GM12878 (cell line): ENCODE results near the gene GNPTG. TPM values are rescaled to one million over a fixed set of nuclear protein-coding genes. Genes with fewer than 3 reads are reported as not detected.

Experiments
- ASH2L ChIP-seq: fragments of 300-600, 200-600 bp; sonication (generic); IDR thresholded peaks from 2 replicates; pipeline ENCODE4 v1.6.1; 2017; ENCODE audit warnings: low read depth, mild to moderate bottlenecking, borderline replicate concordance
- EED ChIP-seq: sonication (generic); IDR thresholded peaks from 2 replicates; pipeline ENCODE4 v1.6.1; 2016; ENCODE audit warnings: antibody characterized with exemption, low read depth
- EP300 ChIP-seq, 2 experiments: fragments of 150-350 bp in 1 of 2; IDR thresholded peaks; 2 replicates each; pipeline ENCODE4 v1.6.1; 2011 to 2012; ENCODE audit warnings: low read depth in 2 of 2, low read length in 2 of 2, borderline replicate concordance in 1 of 2, improper control_type of control experiment in 1 of 2, inconsistent platforms in 1 of 2; ENCODE audit not compliant: control insufficient read depth in 1 of 2
- GATAD2B ChIP-seq: fragments of 450-650 bp; conservative IDR thresholded peaks from 2 replicates; pipeline ENCODE4 v1.6.1; 2017; ENCODE audit warnings: low read depth, mild to moderate bottlenecking, moderate library complexity
- KLF5 ChIP-seq: fragments of 450-650 bp; IDR thresholded peaks from 2 replicates; pipeline ENCODE4 v1.6.1; 2014; ENCODE audit warnings: mild to moderate bottlenecking; ENCODE audit not compliant: partially characterized antibody
- MEF2B ChIP-seq: fragments of 450-650 bp; IDR thresholded peaks from 2 replicates; pipeline ENCODE4 v1.6.1; 2018; ENCODE audit warnings: mild to moderate bottlenecking, moderate library complexity; ENCODE audit not compliant: partially characterized antibody, poor library complexity, severe bottlenecking
- NFXL1 ChIP-seq: fragments of 450-650 bp; IDR thresholded peaks from 2 replicates; pipeline ENCODE4 v1.6.1; 2017; ENCODE audit warnings: antibody characterized with exemption, mild to moderate bottlenecking, borderline replicate concordance
- NRF1 ChIP-seq: conservative IDR thresholded peaks from 2 replicates; pipeline ENCODE4 v1.6.1; 2011; ENCODE audit warnings: mild to moderate bottlenecking, low read depth, low read length, improper control_type of control experiment
- PML ChIP-seq: IDR thresholded peaks from 2 replicates; pipeline ENCODE4 v1.6.1; 2012; ENCODE audit warnings: low read length, inconsistent platforms
- RAD51 ChIP-seq: fragments of 450-650 bp; IDR thresholded peaks from 2 replicates; pipeline ENCODE4 v1.6.1; 2016; ENCODE audit warnings: moderate library complexity, mild to moderate bottlenecking, inconsistent platforms
- RB1 ChIP-seq: fragments of 450-650 bp; formaldehyde crosslinking; IDR thresholded peaks from 2 replicates; pipeline ENCODE4 v1.6.1; 2017; ENCODE audit warnings: mild to moderate bottlenecking, borderline replicate concordance
- SIN3A ChIP-seq: IDR thresholded peaks from 2 replicates; pipeline ENCODE4 v1.6.1; 2012; ENCODE audit warnings: low read depth, low read length, improper control_type of control experiment
- SMAD1 ChIP-seq: fragments of 450-650 bp; IDR thresholded peaks from 2 replicates; pipeline ENCODE4 v1.6.1; 2018; ENCODE audit warnings: mild to moderate bottlenecking, low read depth; ENCODE audit not compliant: partially characterized antibody
- SPI1 ChIP-seq: IDR thresholded peaks from 2 replicates; pipeline ENCODE4 v1.6.1; 2011; ENCODE audit warnings: low read depth, mild to moderate bottlenecking, low read length, moderate library complexity, borderline replicate concordance; ENCODE audit not compliant: insufficient read depth
- SRF ChIP-seq, 2 experiments: IDR thresholded peaks; 2 replicates each; pipeline ENCODE4 v1.6.1; 2011; ENCODE audit warnings: low read depth in 2 of 2, low read length in 2 of 2, mild to moderate bottlenecking in 1 of 2, moderate library complexity in 1 of 2
- TCF3 ChIP-seq: IDR thresholded peaks from 2 replicates; pipeline ENCODE4 v1.6.1; 2012; ENCODE audit warnings: low read depth, mild to moderate bottlenecking, low read length, borderline replicate concordance; ENCODE audit not compliant: insufficient read depth
- WRNIP1 ChIP-seq: IDR thresholded peaks from 2 replicates; pipeline ENCODE4 v1.6.1; 2011; ENCODE audit warnings: low read depth, low read length, improper control_type of control experiment, borderline replicate concordance
- YBX1 ChIP-seq: fragments of 450-650 bp; IDR thresholded peaks from 2 replicates; pipeline ENCODE4 v1.6.1; 2016; ENCODE audit warnings: antibody characterized with exemption
- YY1 ChIP-seq: IDR thresholded peaks from 2 replicates; pipeline ENCODE4 v1.6.1; 2011; ENCODE audit warnings: low read depth, mild to moderate bottlenecking, low read length
- ZNF622 ChIP-seq: fragments of 450-650 bp; IDR thresholded peaks from 2 replicates; pipeline ENCODE4 v1.6.1; 2017; ENCODE audit warnings: mild to moderate bottlenecking, inconsistent platforms
- polyA plus RNA-seq, 11 experiments: library from polyadenylated mRNA; depleted of rRNA in 4 of 11; unstranded in 6 of 11; stranded (reverse) in 5 of 11; fragments of >200 nt; fragmentation: Nextera tagmentation in 4 of 11; fragmentation: Illumina TruSeq in 1 of 11; extraction: Ambion mirVana in 4 of 11; extraction: Trizol in 1 of 11; gene quantifications; 1 replicate in 1 of 11; 2 replicates in 10 of 11; pipeline versions ENCODE4 v1.2.1 to v1.2.3, GENCODE V29; 2011 to 2016; ENCODE audit warnings: inconsistent platforms in 2 of 11, missing spikeins in 2 of 11, low read depth in 1 of 11
- total RNA-seq, 4 experiments: library from RNA; depleted of rRNA in 3 of 4; stranded (reverse); fragments of >200 nt in 3 of 4; fragmentation: Illumina TruSeq in 1 of 4; extraction: Trizol in 1 of 4; gene quantifications; 2 replicates each; pipeline versions ENCODE4 v1.2.1 to v1.2.3, GENCODE V29; 2013 to 2021
- TF ChIP-seq, protein P1 (sequence below): fragments of 450-650 bp; formaldehyde crosslinking; IDR thresholded peaks from 2 replicates; pipeline ENCODE4 v1.5.0; 2022; ENCODE audit warnings: mild to moderate bottlenecking, missing genetic modification characterization
- TF ChIP-seq, protein P2 (sequence below): IDR thresholded peaks from 2 replicates; pipeline ENCODE4 v1.6.1; 2011; ENCODE audit warnings: mild to moderate bottlenecking, low read depth, low read length, moderate library complexity; ENCODE audit not compliant: insufficient replicate concordance
- TF ChIP-seq, protein P3 (sequence below), 3 experiments: IDR thresholded peaks in 2 of 3; conservative IDR thresholded peaks in 1 of 3; 2 replicates each; pipeline ENCODE4 v1.5.1; 2011; ENCODE audit warnings: low read depth in 3 of 3, low read length in 3 of 3, mild to moderate bottlenecking in 3 of 3, control low read depth in 2 of 3, moderate library complexity in 2 of 3, inconsistent platforms in 1 of 3, mixed read lengths in 1 of 3; ENCODE audit not compliant: control insufficient read depth in 2 of 3, insufficient read depth in 1 of 3; ENCODE audit errors: extremely low read depth in 1 of 3

Gene GNPTG
- total and polyA plus RNA-seq, 10 of the 15 experiments (the other 5 are each of a cell fraction or from before 2014, with no cell fraction given), result 0.80 to 32.6 (median 20.9) TPM

DNA sequence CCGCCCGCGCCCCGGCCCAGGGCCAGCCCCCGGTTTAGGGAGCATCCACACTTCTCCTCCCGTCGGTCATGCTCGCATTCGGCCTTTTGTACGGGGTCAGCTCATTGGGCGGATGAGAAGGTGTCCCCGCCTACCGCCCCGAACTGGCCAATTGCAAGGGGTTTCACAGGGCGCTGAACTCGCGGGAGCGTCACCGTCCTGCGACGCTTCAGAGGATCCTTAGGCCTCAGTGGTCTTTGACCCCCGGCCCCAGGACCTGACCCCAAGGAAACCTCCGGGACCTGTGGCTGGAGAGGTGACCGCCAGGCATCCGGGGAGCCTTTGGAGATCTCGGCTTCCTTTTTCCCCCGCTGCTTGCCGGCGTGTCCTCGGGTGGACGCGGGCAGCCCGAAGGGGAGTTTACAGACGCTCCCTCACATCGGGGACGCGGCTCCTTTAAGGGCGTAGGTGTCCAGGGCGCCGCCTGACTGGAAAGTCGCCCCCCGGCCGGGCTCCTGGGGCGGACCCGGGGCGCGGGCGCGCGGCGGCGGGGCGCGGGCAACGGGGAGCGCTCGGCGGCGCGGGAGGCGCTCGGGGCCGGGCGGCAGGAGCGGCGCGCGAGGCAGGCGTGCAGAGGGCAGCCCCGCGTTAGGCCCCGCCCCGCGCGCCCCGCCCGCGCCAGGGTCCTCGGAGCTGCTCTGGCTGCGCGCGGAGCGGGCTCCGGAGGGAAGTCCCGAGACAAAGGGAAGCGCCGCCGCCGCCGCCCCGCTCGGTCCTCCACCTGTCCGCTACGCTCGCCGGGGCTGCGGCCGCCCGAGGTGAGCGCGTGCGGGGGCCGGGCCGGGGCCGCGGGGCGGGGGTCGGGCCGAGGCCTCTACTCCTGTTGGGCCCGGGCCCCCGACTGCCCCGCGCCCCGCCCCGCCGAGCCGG lies 42.5 kb upstream of the GNPTG start, which contains the start of gene UBE2I (continued):
- TF ChIP-seq ASH2L (peak; percentile 20; the same call in 1 of the 2 replicates), RAD51 (no peak), PML (no peak), WRNIP1 (no peak), YY1 (peak; percentile 63; the same call in 1 of the 2 replicates), EP300 (IDR thresholded peaks at IDR 0.05; ENCODE audit: borderline replicate concordance in 1 of 2, control insufficient read depth in 1 of 2, low read depth in 2 of 2, low read length in 2 of 2) (no peak), TCF3 (no peak), NRF1 (no peak), KLF5 (peak; percentile 94), SPI1 (no peak; the same call in 1 of the 2 replicates), NFXL1 (no peak), MEF2B (peak; percentile 48), EED (no peak), RB1 (peak; percentile 73), SRF (IDR thresholded peaks at IDR 0.05; ENCODE audit: low read depth in 2 of 2, low read length in 2 of 2) (0 out of 4 replicates have a peak, but pooled peaks of 1 of the 2 experiments have one; percentile 4), ZNF622 (no peak), SMAD1 (no peak), SIN3A (0 out of 2 replicates have a peak, but pooled peaks have one; percentile 31), YBX1 (no peak), GATAD2B (peak; percentile 87)
- TF ChIP-seq, protein P1, sequence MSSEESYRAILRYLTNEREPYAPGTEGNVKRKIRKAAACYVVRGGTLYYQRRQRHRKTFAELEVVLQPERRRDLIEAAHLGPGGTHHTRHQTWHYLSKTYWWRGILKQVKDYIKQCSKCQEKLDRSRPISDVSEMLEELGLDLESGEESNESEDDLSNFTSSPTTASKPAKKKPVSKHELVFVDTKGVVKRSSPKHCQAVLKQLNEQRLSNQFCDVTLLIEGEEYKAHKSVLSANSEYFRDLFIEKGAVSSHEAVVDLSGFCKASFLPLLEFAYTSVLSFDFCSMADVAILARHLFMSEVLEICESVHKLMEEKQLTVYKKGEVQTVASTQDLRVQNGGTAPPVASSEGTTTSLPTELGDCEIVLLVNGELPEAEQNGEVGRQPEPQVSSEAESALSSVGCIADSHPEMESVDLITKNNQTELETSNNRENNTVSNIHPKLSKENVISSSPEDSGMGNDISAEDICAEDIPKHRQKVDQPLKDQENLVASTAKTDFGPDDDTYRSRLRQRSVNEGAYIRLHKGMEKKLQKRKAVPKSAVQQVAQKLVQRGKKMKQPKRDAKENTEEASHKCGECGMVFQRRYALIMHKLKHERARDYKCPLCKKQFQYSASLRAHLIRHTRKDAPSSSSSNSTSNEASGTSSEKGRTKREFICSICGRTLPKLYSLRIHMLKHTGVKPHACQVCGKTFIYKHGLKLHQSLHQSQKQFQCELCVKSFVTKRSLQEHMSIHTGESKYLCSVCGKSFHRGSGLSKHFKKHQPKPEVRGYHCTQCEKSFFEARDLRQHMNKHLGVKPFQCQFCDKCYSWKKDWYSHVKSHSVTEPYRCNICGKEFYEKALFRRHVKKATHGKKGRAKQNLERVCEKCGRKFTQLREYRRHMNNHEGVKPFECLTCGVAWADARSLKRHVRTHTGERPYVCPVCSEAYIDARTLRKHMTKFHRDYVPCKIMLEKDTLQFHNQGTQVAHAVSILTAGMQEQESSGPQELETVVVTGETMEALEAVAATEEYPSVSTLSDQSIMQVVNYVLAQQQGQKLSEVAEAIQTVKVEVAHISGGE, result no peak
- TF ChIP-seq, protein P2, sequence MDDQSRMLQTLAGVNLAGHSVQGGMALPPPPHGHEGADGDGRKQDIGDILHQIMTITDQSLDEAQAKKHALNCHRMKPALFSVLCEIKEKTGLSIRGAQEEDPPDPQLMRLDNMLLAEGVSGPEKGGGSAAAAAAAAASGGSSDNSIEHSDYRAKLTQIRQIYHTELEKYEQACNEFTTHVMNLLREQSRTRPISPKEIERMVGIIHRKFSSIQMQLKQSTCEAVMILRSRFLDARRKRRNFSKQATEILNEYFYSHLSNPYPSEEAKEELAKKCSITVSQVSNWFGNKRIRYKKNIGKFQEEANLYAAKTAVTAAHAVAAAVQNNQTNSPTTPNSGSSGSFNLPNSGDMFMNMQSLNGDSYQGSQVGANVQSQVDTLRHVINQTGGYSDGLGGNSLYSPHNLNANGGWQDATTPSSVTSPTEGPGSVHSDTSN, result peak; percentile 37
- TF ChIP-seq, protein P3, sequence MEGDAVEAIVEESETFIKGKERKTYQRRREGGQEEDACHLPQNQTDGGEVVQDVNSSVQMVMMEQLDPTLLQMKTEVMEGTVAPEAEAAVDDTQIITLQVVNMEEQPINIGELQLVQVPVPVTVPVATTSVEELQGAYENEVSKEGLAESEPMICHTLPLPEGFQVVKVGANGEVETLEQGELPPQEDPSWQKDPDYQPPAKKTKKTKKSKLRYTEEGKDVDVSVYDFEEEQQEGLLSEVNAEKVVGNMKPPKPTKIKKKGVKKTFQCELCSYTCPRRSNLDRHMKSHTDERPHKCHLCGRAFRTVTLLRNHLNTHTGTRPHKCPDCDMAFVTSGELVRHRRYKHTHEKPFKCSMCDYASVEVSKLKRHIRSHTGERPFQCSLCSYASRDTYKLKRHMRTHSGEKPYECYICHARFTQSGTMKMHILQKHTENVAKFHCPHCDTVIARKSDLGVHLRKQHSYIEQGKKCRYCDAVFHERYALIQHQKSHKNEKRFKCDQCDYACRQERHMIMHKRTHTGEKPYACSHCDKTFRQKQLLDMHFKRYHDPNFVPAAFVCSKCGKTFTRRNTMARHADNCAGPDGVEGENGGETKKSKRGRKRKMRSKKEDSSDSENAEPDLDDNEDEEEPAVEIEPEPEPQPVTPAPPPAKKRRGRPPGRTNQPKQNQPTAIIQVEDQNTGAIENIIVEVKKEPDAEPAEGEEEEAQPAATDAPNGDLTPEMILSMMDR (IDR thresholded peaks at IDR 0.05 in 2 of 3, conservative IDR thresholded peaks at IDR 0.05 in 1 of 3; ENCODE audit: control insufficient read depth in 2 of 3, extremely low read depth in 1 of 3, insufficient read depth in 1 of 3, low read depth in 3 of 3, low read length in 3 of 3), result no peak
